B cell (primary cell): ENCODE measurements around the gene CCL20. TPM values are rescaled to one million over a fixed set of nuclear protein-coding genes. Genes with fewer than 3 reads are reported as not detected.

Source experiments
- ATAC-seq: fragments of 200-7000 bp; cut with Tn5 transposase; one replicate; pipeline ENCODE4 v1.10.0; 2021; ENCODE audit warnings: low read depth, mild to moderate bottlenecking, moderate number of reproducible peaks, moderate library complexity
- CTCF ChIA-PET: fragments of 350-600 bp; sonication (Branson Sonifier 250); formaldehyde crosslinking; loops from one replicate; lab custom pipeline; 2021; ENCODE audit warnings: antibody characterized with exemption, inconsistent platforms; lab: Charles Lee
- POLR2A ChIA-PET: fragments of 350-600 bp; sonication (Branson Sonifier 250); formaldehyde crosslinking; loops from one replicate; lab custom pipeline; 2021; ENCODE audit warnings: antibody characterized with exemption; lab: Charles Lee
- DNase-seq: peaks from one replicate; pipeline ENCODE4 v3.0.0; 2013
- H2AFZ ChIP-seq: 2 replicates; pipeline ENCODE4 v1.6.1; 2012; ENCODE audit warnings: mild to moderate bottlenecking, low read depth, low read length; ENCODE audit not compliant: insufficient read depth, poor library complexity, severe bottlenecking
- H3K27ac ChIP-seq, 2 donors: 1 replicate in 1 of 2; 2 replicates in 1 of 2; pipeline ENCODE4 v1.5.1; 2012 to 2013; ENCODE audit warnings: low read length in 2 of 2, mild to moderate bottlenecking in 2 of 2, moderate library complexity in 1 of 2
- H3K27me3 ChIP-seq, 4 experiments: fragments of 200-600 bp in 1 of 4; sonication (generic) in 1 of 4; replicated peaks in 1 of 4; 1 replicate in 2 of 4; 2 replicates in 2 of 4; pipeline versions ENCODE4 v1.6.1 to v1.7.0; 2013 to 2016; ENCODE audit warnings: low read length in 3 of 4, mild to moderate bottlenecking in 2 of 4, mixed read lengths in 1 of 4, moderate library complexity in 1 of 4; ENCODE audit not compliant: insufficient read depth in 4 of 4, control insufficient read depth in 3 of 4; ENCODE audit errors: control extremely low read depth in 1 of 4
- H3K36me3 ChIP-seq, 2 experiments: replicated peaks in 1 of 2; 1 replicate in 1 of 2; 2 replicates in 1 of 2; pipeline versions ENCODE4 v1.6.1 to v1.7.1; 2013; ENCODE audit warnings: low read length in 1 of 2; ENCODE audit not compliant: insufficient read depth in 2 of 2, control insufficient read depth in 1 of 2; ENCODE audit errors: control extremely low read depth in 1 of 2, extremely low read depth in 1 of 2
- H3K4me1 ChIP-seq, 2 donors: fragments of 200-600 bp in 1 of 2; sonication (generic) in 1 of 2; 1 replicate in 1 of 2; 2 replicates in 1 of 2; pipeline versions ENCODE4 v1.5.1 to v1.6.1; 2013 to 2017; ENCODE audit warnings: low read length in 2 of 2; ENCODE audit not compliant: control insufficient read depth in 2 of 2, insufficient read depth in 2 of 2
- H3K4me2 ChIP-seq: replicated peaks from 2 replicates; pipeline ENCODE3; 2012; ENCODE audit warnings: mild to moderate bottlenecking, low read depth, low read length; ENCODE audit not compliant: poor library complexity, severe bottlenecking
- H3K4me3 ChIP-seq, 5 experiments: fragments of 200-600 bp in 1 of 5; sonication (generic) in 1 of 5; 1 replicate in 3 of 5; 2 replicates in 2 of 5; pipeline versions ENCODE4 v1.5.1 to v1.7.0; 2011 to 2016; ENCODE audit warnings: low read length in 4 of 5, mild to moderate bottlenecking in 4 of 5, low read depth in 2 of 5, control low read depth in 1 of 5, moderate library complexity in 1 of 5; ENCODE audit not compliant: insufficient read depth in 1 of 5; ENCODE audit errors: control extremely low read depth in 1 of 5, extremely low read depth in 1 of 5
- H3K79me2 ChIP-seq: fragments of 200-600 bp; sonication (generic); one replicate; pipeline ENCODE4 v1.6.0; 2016; ENCODE audit warnings: low read length; ENCODE audit not compliant: control insufficient read depth, insufficient read depth
- H3K9ac ChIP-seq: fragments of 200-600 bp; sonication (generic); 2 replicates; pipeline ENCODE4 v1.6.1; 2017; ENCODE audit warnings: mild to moderate bottlenecking, low read length, moderate library complexity
- H3K9me3 ChIP-seq, 3 donors: one replicate each; pipeline versions ENCODE4 v1.6.1 to v1.7.1; 2013; ENCODE audit warnings: low read length in 2 of 3; ENCODE audit not compliant: control insufficient read depth in 2 of 3, insufficient read depth in 1 of 3; ENCODE audit errors: control extremely low read depth in 1 of 3
- H4K20me1 ChIP-seq: 2 replicates; pipeline ENCODE4 v1.6.0; 2012; ENCODE audit warnings: mild to moderate bottlenecking, low read length; ENCODE audit not compliant: insufficient read depth, control insufficient read depth, poor library complexity, severe bottlenecking
- H3K27ac Mint-ChIP-seq: one replicate; pipeline ENCODE4 v1.8.0; 2021; ENCODE audit warnings: mixed read lengths
- H3K27me3 Mint-ChIP-seq: one replicate; pipeline ENCODE4 v1.8.0; 2021; ENCODE audit warnings: mixed read lengths
- H3K4me1 Mint-ChIP-seq: one replicate; pipeline ENCODE4 v1.8.0; 2021; ENCODE audit warnings: mixed read lengths
- H3K4me3 Mint-ChIP-seq: one replicate; pipeline ENCODE4 v1.8.0; 2021; ENCODE audit warnings: mixed read lengths
- H3K9me3 Mint-ChIP-seq: one replicate; pipeline ENCODE4 v1.8.0; 2022; ENCODE audit warnings: mixed read lengths; ENCODE audit not compliant: insufficient read depth
- EZH2 ChIP-seq: IDR thresholded peaks from 2 replicates; pipeline ENCODE4 v1.6.1; 2012; ENCODE audit warnings: borderline replicate concordance, low read depth, mild to moderate bottlenecking, moderate library complexity, low read length; ENCODE audit not compliant: insufficient read depth, poor library complexity, severe bottlenecking
- WGBS: methylation state at CpG from one replicate; pipeline ENCODE4 v1.1.5; 2013; ENCODE audit warnings: missing lambda C conversion rate; ENCODE audit not compliant: insufficient coverage; 5-methylcytosine and 5-hydroxymethylcytosine counted together
- intact Hi-C: fragments of 100-400 bp; cut with micrococcal nuclease; formaldehyde crosslinking; loops from one replicate; pipeline ENCODE4 v1.10.0; 2022
- polyA plus RNA-seq: library from polyadenylated mRNA; depleted of rRNA; stranded (reverse); fragments of >200 nt; gene quantifications from 2 replicates; pipeline ENCODE4 v1.2.3, GENCODE V29; 2012
- total RNA-seq, 2 donors: library from RNA; stranded (reverse); fragments of 120-200 nt in 1 of 2; gene quantifications; 1 replicate in 1 of 2; 2 replicates in 1 of 2; pipeline versions ENCODE4 v1.2.3 to v1.2.4, GENCODE V29; 2013 to 2022

CCL20 gene
- total and polyA plus RNA-seq, 2 donors (not counting 1 experiment from before 2014, with no cell fraction given): 0.31 TPM; not detected in 1

DNA sequence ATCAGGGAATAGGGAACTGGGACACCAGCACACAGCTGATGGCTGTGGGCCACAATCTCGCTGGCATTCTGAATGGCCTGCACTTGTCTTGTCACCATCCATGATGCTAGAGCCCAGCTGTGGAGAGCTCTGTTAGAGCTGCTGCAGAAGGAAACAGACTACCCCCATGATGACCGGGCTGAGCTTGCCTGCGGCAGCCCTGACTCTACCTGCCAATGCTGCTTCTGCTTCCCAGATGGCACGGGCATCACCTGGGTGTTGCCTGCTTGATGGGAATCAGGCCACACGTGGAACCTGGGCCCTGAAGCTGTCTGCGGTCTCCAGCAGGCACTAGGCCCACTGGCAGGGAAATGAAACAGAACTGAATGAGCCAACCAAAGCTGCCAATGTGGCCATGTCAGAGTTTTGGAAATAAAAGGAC, 46.6 kb downstream of the CCL20 start:
- 92% methylated on average over 6 of the region's 6 CpGs for WGBS
- no peaks in the 10 kb centered on the region for H3K4me1 Mint-ChIP-seq
- H3K9ac ChIP-seq: no peak overlapping the region
- ChIA-PET POLR2A (no interaction called here), CTCF (interaction anchor here (1.2 kb wide), 1 partner anchor 30 kb away, joined by 4 read pairs; no protein-coding TSS in a partner anchor)
- H4K20me1 ChIP-seq: no peaks in the 10 kb centered on the region
- intact Hi-C loops: no loop called here
- H3K27ac ChIP-seq: no peak overlapping the region
- H3K4me3 ChIP-seq: no peak overlapping the region
- no peaks in the 10 kb centered on the region for H3K79me2 ChIP-seq
- H2AFZ ChIP-seq: no peak overlapping the region
- ATAC-seq: no peak
- H3K36me3 ChIP-seq: no peaks in the 10 kb centered on the region
- H3K27ac Mint-ChIP-seq: no peak overlapping the region
- no peak for TF ChIP-seq EZH2
- no peaks in the 10 kb centered on the region for H3K9me3 Mint-ChIP-seq
- DNase-seq: no peak
- H3K4me2 ChIP-seq: no peak overlapping the region
- no peaks in the 10 kb centered on the region for H3K27me3 Mint-ChIP-seq
- H3K27me3 ChIP-seq: no peaks in the 10 kb centered on the region
- no peaks in the 10 kb centered on the region for H3K9me3 ChIP-seq
- no peaks in the 10 kb centered on the region for H3K4me1 ChIP-seq
- no peak overlapping the region for H3K4me3 Mint-ChIP-seq

DNA sequence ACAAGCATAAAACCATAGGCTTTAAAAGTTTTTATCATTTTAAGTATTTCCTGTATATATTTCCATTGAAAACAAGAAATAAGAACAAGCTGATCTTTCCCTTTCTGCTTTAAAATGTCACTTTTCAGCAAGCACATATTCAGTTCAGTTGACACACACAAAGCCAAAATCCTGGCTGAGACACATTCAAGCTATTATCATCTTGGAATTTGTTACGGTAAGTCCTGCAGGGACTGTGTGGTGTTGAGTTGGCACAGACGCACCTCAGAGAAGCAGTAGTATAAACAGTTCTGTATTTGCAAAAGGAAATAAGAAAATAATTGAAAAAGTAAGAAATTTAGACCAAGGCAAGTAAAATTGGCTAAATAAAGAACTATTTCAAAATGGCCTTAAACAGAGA, 47.4 kb downstream of the CCL20 start:
- WGBS: 86% methylated on average over 1 of the region's 2 CpGs
- Histone ChIP-seq H3K4me3 (no peak overlapping the region), H3K27ac (no peak overlapping the region), H3K79me2 (no peaks in the 10 kb centered on the region), H3K4me2 (no peak overlapping the region), H3K4me1 (no peaks in the 10 kb centered on the region), H3K27me3 (no peaks in the 10 kb centered on the region), H3K9me3 (no peaks in the 10 kb centered on the region), H4K20me1 (no peaks in the 10 kb centered on the region), H2AFZ (no peak overlapping the region), H3K9ac (no peak overlapping the region), H3K36me3 (no peaks in the 10 kb centered on the region)
- Mint-ChIP-seq H3K27ac (no peak overlapping the region), H3K4me3 (no peak overlapping the region), H3K4me1 (no peaks in the 10 kb centered on the region), H3K27me3 (peaks cover 4% of the 10 kb centered on the region), H3K9me3 (no peaks in the 10 kb centered on the region)
- ChIA-PET CTCF (interaction anchor here (0.6 to 1.2 kb wide), 2 partner anchors 19 to 29 kb away, joined by 3 to 4 read pairs; no protein-coding TSS in a partner anchor), POLR2A (no interaction called here)
- no peak for TF ChIP-seq EZH2
- DNase-seq: no peak
- no peak for ATAC-seq
- intact Hi-C loops: no loop called here
